Activated CD4-positive, alpha-beta T cell treated with anti-CD3 and anti-CD28 coated beads, Interleukin-2, amount 50 U/mL, for 24 hours (primary cell): Measurements from ENCODE around the gene SLAIN2.
"Not testable (repeated sequence)": the region's sequence is repeated elsewhere in the genome, so short reads cannot be mapped to it uniquely, and the experiment has no call there.

ENCODE experiments used
- DNase-seq, 2 donors: peaks; one replicate each; pipeline ENCODE4 v3.0.0-alpha.2; 2020; ENCODE audit warnings: low read depth in 1 of 2, low spot score in 1 of 2

Gene SLAIN2

GRCh38 chr4:48436318-48436717 lies 95.0 kb downstream of the SLAIN2 start:
- no peak for DNase-seq

GRCh38 chr4:48439988-48440387 lies 98.7 kb downstream of the SLAIN2 start:
- DNase-seq = no peak

- not testable (repeated sequence) for DNase-seq
Observed at GRCh38 chr4:48440914-48441313, 99.6 kb downstream of the SLAIN2 start.

- no peak for DNase-seq
Observed at GRCh38 chr4:48445704-48446103, 104.4 kb downstream of the SLAIN2 start.

GRCh38 chr4:48446642-48447041 lies 105.3 kb downstream of the SLAIN2 start:
- no peak for DNase-seq

GRCh38 chr4:48449151-48449550 lies 107.8 kb downstream of the SLAIN2 start:
- no peak for DNase-seq

- DNase-seq = no peak
Observed at GRCh38 chr4:48450740-48451139, 109.4 kb downstream of the SLAIN2 start.

DNA sequence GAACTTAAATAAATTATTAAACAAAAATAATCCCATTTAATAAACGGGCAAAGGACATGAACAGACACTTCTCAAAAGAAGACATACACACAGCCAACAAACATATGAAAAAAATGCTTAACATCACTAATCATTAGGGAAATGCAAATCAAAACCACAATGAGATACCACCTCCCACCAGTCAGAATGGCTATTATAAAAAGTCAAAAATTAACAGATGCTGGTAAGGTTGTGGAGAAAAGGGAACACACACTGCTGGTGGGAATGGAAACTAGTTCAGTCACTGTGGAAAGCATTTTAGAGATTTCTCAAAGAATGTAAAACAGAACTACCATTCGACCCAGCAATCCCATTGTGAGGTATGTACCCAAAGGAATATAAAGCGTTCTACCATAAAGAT lies 110.3 kb downstream of the SLAIN2 start:
- DNase-seq = not testable (repeated sequence)

DNA sequence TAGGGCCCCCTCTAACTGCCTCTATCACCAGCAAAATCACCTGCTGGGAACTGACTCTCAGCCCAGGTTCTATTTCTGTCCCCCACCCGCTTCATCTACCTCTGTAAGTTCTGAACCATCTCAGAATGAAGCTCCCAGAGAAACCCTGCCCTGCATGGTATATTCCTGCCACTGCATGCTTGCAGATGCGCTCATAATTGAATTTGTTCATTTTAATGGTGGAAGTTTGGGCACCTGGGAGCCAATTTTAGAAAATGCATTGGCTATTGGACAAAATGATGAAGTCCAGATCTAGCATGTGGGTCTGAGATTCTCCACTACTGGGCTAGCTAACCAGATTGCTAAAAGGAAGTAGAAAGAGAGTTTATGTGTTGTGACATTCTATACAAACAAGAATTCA lies 113.3 kb downstream of the SLAIN2 start:
- DNase-seq = no peak

DNA sequence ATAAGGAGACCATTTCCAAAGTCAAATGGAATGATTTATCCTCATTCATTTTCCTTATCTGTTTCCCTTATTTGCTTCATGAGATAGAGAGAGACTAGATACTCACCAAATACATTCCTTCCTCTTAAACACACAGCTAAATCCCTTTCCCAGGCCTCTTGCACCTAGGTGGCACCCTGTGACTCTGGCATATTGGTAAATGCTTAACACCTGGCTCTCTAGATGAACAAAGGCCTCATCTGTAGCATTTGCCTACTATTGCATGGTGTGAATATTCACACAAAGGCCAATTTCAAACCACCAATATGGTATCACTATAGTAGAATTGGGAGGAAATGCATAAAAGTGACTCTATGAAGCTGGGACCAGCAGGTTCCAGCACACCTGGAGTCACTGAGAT lies 119.7 kb downstream of the SLAIN2 start:
- DNase-seq = no peak

- DNase-seq = no peak
Observed at GRCh38 chr4:48462363-48462762, 121.0 kb downstream of the SLAIN2 start.

GRCh38 chr4:48467442-48467841 lies 126.1 kb downstream of the SLAIN2 start:
- no peak for DNase-seq

DNA sequence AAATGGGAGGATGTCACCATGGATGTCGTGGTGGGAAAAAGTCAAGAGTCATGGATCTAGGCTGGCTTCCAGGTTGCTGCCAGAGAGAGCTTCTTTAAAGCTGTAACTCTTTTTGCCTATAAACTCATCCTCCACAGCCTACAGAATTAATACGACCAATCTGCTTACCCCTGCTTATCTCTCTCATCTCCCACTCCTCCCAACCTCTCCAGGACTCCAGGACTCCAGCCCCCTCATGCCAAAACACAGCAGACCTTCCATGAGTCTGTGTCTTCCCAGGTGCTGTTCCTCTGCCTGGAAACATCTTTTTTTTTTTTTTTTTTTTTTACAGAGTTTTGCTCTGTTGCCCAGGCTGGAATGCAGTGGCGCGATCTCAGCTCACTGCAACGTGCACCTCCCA lies 126.6 kb downstream of the SLAIN2 start:
- DNase-seq = no peak

- no peak for DNase-seq
Observed at GRCh38 chr4:48470137-48470536, 128.8 kb downstream of the SLAIN2 start.

- no peak for DNase-seq
Observed at GRCh38 chr4:48470570-48470969, 129.2 kb downstream of the SLAIN2 start.

DNA sequence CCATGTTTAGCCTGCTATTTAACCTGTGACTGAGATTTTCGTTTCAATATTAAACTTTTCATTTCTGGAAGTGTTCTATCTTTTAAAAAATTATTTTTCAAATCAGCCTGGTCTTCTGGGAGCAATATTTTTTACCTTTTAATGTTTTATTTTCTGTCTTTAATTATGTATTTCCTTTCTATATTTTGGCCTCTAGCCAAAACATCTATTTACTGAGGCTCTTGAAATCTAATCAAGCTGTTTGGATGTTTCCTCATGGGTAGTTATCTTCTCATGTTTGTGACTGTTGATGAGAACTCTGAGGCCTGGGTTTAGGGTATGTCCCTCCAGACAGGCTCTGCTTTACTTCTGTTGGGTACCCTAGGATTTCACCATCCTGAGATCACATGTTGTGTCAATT lies 131.5 kb downstream of the SLAIN2 start:
- DNase-seq = no peak

DNA sequence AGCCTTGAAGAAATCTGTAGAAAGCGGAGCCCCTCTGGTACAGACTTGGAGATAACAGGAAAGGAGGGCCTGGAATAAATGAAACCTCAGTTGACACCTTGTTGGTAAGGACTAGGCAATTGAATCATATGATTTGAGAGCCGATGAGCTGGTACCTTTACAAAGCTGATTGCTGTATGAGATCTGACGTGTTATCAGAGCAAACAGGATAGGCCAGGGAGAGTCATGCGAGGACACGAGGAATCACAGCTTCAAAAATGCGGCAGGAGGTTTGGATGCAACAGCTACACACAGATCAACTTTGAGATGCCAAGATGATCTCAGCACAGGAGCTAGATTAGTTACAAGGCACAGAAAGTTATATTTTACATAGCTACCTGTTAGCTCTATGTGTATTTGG lies 134.4 kb downstream of the SLAIN2 start:
- no peak for DNase-seq
